Smooth muscle cell (in vitro differentiated cells): ENCODE results near the gene CTRL. TPM values are rescaled to one million over a fixed set of nuclear protein-coding genes. Genes with fewer than 3 reads are reported as not detected.

ENCODE experiments used
- DNase-seq: peaks from one replicate; lab custom pipeline; 2025; ENCODE audit not compliant: unreplicated experiment; lab: John Stamatoyannopoulos, UW
- H2AFZ ChIP-seq: fragments of 200-600 bp; sonication (generic); 2 replicates; pipeline ENCODE4 v1.6.0; 2016; ENCODE audit warnings: antibody characterized with exemption, low read depth, mild to moderate bottlenecking
- H3F3A ChIP-seq: fragments of 200-600 bp; sonication (generic); 2 replicates; pipeline ENCODE4 v1.6.0; 2017; ENCODE audit warnings: antibody characterized with exemption, low read depth
- H3K27ac ChIP-seq: fragments of 200-600 bp; sonication (generic); 2 replicates; pipeline ENCODE4 v1.5.1; 2016; ENCODE audit warnings: low read depth, mild to moderate bottlenecking
- H3K27me3 ChIP-seq: fragments of 200-600 bp; sonication (generic); 2 replicates; pipeline ENCODE4 v1.6.1; 2016; ENCODE audit warnings: low read depth, mild to moderate bottlenecking
- H3K36me3 ChIP-seq: fragments of 200-600 bp; sonication (generic); 2 replicates; pipeline ENCODE4 v1.5.1; 2016; ENCODE audit warnings: low read depth
- H3K4me1 ChIP-seq: fragments of 200-600 bp; sonication (generic); 2 replicates; pipeline ENCODE4 v1.5.1; 2016; ENCODE audit warnings: low read depth
- H3K4me2 ChIP-seq: fragments of 200-600 bp; sonication (generic); 2 replicates; pipeline ENCODE4 v1.6.0; 2016; ENCODE audit warnings: mild to moderate bottlenecking
- H3K4me3 ChIP-seq: fragments of 200-600 bp; sonication (generic); 2 replicates; pipeline ENCODE4 v1.5.1; 2016; ENCODE audit warnings: mild to moderate bottlenecking
- H3K79me2 ChIP-seq: fragments of 200-600 bp; sonication (generic); 2 replicates; pipeline ENCODE4 v1.6.0; 2016; ENCODE audit warnings: low read depth, mild to moderate bottlenecking
- H3K9ac ChIP-seq: fragments of 200-600 bp; sonication (generic); 2 replicates; pipeline ENCODE4 v1.6.0; 2016; ENCODE audit warnings: low read depth
- H3K9me3 ChIP-seq: fragments of 200-600 bp; sonication (generic); replicated peaks from 2 replicates; pipeline ENCODE4 v1.5.1; 2016; ENCODE audit warnings: low read depth
- H4K20me1 ChIP-seq: fragments of 200-600 bp; sonication (generic); 2 replicates; pipeline ENCODE4 v1.6.0; 2016; ENCODE audit warnings: low read depth
- WGBS: methylation state at CpG from one replicate; pipeline ENCODE4 v1.1.7; 2016; ENCODE audit warnings: low lambda C conversion rate; 5-methylcytosine and 5-hydroxymethylcytosine counted together
- polyA plus RNA-seq: library from polyadenylated mRNA; unstranded; fragments of >200 nt; fragmentation: Nextera tagmentation; extraction: Ambion mirVana; gene quantifications from 2 replicates; pipeline ENCODE4 v1.2.1, GENCODE V29; 2016
- total RNA-seq: library from RNA; depleted of rRNA; stranded (reverse); fragments of >200 nt; gene quantifications from 2 replicates; pipeline ENCODE4 v1.2.3, GENCODE V29; 2014
- TF ChIP-seq, protein P1 (sequence below): fragments of 200-600 bp; sonication (generic); IDR thresholded peaks from 2 replicates; pipeline ENCODE4 v1.5.1; 2017; ENCODE audit warnings: borderline replicate concordance, mild to moderate bottlenecking, antibody characterized with exemption; ENCODE audit not compliant: insufficient read depth, poor library complexity, severe bottlenecking

CTRL gene
- total and polyA plus RNA-seq, 2 experiments from 2014 or later = 0.90 to 14.8 TPM

DNA sequence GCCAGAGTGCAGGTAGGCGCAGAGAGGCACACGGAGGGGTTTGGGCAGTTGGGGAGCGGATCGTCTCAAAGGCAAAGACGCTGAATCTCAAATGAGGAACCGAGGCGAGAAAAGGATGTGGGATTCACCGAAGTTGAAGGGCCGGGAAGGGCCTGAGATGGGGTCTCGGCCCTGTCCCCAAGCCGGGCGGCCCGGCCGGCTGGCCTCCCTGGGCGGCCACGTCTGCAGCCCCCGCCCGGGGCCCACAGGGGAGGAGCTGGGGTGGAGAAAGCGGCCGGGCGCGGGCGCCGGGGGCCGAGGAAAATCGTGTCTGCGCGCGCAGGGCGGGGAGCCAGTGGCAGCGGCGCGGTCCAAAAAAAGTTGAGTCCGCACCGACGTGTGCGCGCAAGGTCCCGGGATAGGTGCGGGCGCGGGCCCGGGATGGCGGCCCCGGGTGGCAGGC, 36.3 kb upstream of the CTRL start:
- Histone ChIP-seq H3K9ac (peak overlapping the region; percentile 97), H3K4me3 (peak overlapping the region; percentile 83), H3K27me3 (no peaks in the 10 kb centered on the region), H3K79me2 (peaks cover 53% of the 10 kb centered on the region), H3K27ac (peak overlapping the region; percentile 91), H2AFZ (no peak overlapping the region), H4K20me1 (peaks cover 49% of the 10 kb centered on the region), H3K4me1 (peaks cover 20% of the 10 kb centered on the region), H3K36me3 (no peaks in the 10 kb centered on the region), H3K9me3 (no peaks in the 10 kb centered on the region), H3K4me2 (peak overlapping the region; percentile 98), H3F3A (no peaks in the 10 kb centered on the region)
- 2% methylated on average over 26 of the region's 45 CpGs for WGBS
- TF ChIP-seq, protein P1, sequence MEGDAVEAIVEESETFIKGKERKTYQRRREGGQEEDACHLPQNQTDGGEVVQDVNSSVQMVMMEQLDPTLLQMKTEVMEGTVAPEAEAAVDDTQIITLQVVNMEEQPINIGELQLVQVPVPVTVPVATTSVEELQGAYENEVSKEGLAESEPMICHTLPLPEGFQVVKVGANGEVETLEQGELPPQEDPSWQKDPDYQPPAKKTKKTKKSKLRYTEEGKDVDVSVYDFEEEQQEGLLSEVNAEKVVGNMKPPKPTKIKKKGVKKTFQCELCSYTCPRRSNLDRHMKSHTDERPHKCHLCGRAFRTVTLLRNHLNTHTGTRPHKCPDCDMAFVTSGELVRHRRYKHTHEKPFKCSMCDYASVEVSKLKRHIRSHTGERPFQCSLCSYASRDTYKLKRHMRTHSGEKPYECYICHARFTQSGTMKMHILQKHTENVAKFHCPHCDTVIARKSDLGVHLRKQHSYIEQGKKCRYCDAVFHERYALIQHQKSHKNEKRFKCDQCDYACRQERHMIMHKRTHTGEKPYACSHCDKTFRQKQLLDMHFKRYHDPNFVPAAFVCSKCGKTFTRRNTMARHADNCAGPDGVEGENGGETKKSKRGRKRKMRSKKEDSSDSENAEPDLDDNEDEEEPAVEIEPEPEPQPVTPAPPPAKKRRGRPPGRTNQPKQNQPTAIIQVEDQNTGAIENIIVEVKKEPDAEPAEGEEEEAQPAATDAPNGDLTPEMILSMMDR = no peak
- DNase-seq = no peak

DNA sequence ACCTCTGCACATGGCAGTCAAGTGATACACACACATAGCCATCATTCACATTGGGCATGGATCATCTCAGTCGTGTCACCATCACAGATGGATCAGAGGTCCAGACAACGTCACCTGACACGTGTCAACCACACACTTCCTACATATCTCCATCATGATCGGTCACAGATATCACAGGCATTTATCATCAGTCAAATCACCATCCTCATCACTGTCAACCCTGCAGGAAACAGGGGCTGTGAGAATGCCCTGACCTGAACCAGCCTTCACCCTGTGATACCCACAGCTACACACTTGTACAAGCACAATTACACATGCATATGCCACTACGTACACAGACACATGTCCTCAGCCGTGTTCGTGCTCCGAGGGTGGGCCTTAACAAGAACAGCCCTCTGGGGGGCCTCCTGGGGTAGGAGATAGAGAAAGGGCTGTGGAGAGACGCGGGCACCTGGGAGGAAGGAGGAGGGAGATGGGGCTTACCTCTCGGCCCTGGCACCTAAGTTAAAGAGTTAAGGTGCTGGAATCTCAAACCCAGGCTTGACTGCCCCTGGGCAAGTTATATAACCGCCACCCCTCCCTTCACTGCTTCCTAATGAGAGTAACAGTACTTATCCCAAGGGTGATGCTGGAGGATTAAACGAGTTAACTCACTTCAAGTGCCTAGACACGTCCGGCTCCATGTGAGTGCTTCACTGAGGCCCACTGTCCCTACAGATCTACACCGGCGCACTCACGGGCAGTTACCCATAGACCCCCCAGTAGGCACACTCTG, 35.7 kb upstream of the CTRL start:
- Histone ChIP-seq H3K9me3 (no peaks in the 10 kb centered on the region), H3F3A (no peaks in the 10 kb centered on the region), H4K20me1 (peaks cover 55% of the 10 kb centered on the region), H3K36me3 (no peaks in the 10 kb centered on the region), H3K27me3 (no peaks in the 10 kb centered on the region), H3K4me2 (peak overlapping the region; percentile 98), H3K79me2 (peaks cover 59% of the 10 kb centered on the region), H3K4me1 (peaks cover 20% of the 10 kb centered on the region), H3K27ac (peak overlapping the region; percentile 91), H3K4me3 (peak overlapping the region; percentile 83), H3K9ac (peak overlapping the region; percentile 97), H2AFZ (no peak overlapping the region)
- WGBS = 12% methylated on average over 18 of the region's 18 CpGs
- TF ChIP-seq, protein P1 = no peak
- DNase-seq = no peak

DNA sequence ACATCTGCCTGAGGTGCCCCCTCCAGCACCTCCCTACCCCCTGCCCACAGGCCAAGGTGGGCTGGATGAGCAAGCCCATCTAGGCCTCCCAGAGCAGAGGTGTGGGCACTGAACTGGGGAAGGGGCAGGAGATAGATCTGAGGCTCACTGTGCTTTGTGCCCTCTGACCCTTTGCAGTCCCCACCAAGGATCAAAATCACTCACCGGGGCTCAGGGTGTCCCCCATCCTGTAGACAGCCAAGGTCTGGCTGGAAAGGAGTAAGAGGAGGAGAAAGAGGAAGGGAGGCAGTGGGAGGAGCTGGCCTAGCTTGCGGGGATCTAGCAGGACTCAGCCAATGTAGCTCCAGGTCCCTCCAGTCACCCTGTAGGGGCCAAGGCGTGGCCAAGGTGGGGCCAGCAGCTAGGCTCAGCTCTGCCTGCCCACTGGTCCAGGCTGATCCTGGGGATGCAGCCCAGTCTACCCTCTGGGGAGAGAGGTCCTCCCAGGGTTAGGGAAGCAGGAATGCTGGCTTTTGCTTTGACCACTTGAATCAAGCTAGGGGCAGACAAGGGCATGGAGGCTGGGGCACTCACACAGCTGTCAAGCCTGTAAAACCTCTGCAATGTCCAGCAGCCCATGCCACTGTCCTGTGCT, 35.0 kb upstream of the CTRL start:
- H3K4me3 ChIP-seq = peak overlapping the region; percentile 83

More for the DNA sequence above, 35.0 kb upstream of the CTRL start:
- H3K27ac ChIP-seq = peak overlapping the region; percentile 91
- H4K20me1 ChIP-seq = peaks cover 62% of the 10 kb centered on the region
- TF ChIP-seq, protein P1 = no peak
- no peaks in the 10 kb centered on the region for H3F3A ChIP-seq
- no peaks in the 10 kb centered on the region for H3K9me3 ChIP-seq
- H3K27me3 ChIP-seq = no peaks in the 10 kb centered on the region
- H3K4me1 ChIP-seq = peaks cover 20% of the 10 kb centered on the region
- H3K4me2 ChIP-seq = peak overlapping the region; percentile 98
- WGBS = 54% methylated on average over 3 of the region's 3 CpGs
- H3K36me3 ChIP-seq = no peaks in the 10 kb centered on the region
- H2AFZ ChIP-seq = no peak overlapping the region
- H3K79me2 ChIP-seq = peaks cover 66% of the 10 kb centered on the region
- DNase-seq = no peak
- H3K9ac ChIP-seq = peak overlapping the region; percentile 97
